GM12892 (cell line): ENCODE measurements around the gene CCDC192. TPM values are rescaled to one million over a fixed set of nuclear protein-coding genes. Genes with fewer than 3 reads are reported as not detected.
"Not testable (repeated sequence)": the region's sequence is repeated elsewhere in the genome, so short reads cannot be mapped to it uniquely, and the experiment has no call there.

Source experiments
- DNase-seq: peaks from one replicate; pipeline ENCODE4 v3.0.0; 2011; ENCODE audit not compliant: insufficient read length
- FAIRE-seq: peaks from 2 replicates; lab custom pipeline; 2011; peaks lifted over from hg19 to GRCh38; lab: Jason Lieb, UNC
- POLR2A ChIP-seq: IDR thresholded peaks from 2 replicates; pipeline ENCODE4 v1.6.1; 2011; ENCODE audit warnings: low read depth, low read length, control low read depth
- POLR2AphosphoS5 ChIP-seq: IDR thresholded peaks from 2 replicates; pipeline ENCODE4 v1.6.1; 2011; ENCODE audit warnings: low read depth, low read length, control low read depth
- TAF1 ChIP-seq: IDR thresholded peaks from 2 replicates; pipeline ENCODE4 v1.6.1; 2011; ENCODE audit warnings: low read depth, mild to moderate bottlenecking, control low read depth, low read length, borderline replicate concordance
- polyA plus RNA-seq: library from polyadenylated mRNA; unstranded; fragments of >200 nt; gene quantifications from one replicate; pipeline ENCODE4 v1.2.1, GENCODE V29; 2012; ENCODE audit warnings: missing spikeins, inconsistent platforms; ENCODE audit not compliant: missing spikeins

CCDC192 gene
- polyA plus RNA-seq: 0.47 TPM

GRCh38 chr5:127702926-127703561 is at the start of gene CCDC192:
Gene CCDC192 (plus strand): TSS chr5:127703391. CDS start chr5:127703446, 55 bp downstream.
- FAIRE-seq (no peak), DNase-seq (no peak)
- TF ChIP-seq POLR2A (no peak), TAF1 (no peak), POLR2AphosphoS5 (no peak)

DNA sequence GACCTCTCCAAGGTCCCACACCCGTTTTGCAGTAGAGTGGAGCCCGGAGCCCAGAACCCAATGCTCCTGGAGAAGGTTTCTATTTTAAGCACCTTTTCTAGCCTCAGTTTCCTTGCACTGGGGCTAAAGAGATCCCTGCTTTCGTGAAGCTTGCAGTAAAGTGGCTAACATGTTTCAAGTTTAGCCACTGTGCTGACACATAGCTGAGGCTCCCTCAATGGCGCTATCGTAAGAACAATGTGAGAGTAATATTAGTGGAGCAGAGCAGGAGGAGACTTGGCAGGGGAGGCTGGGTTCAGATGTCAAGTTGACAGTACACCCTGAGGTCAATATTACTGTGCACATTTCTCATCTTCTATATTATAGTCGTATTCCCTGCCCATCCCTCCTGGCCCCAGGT is 46.4 kb upstream of the CCDC192 start:
- DNase-seq (no peak), FAIRE-seq (no peak)
- TF ChIP-seq POLR2AphosphoS5: no peak
- no peak for TF ChIP-seq POLR2A
- no peak for TF ChIP-seq TAF1

- FAIRE-seq: no peak
- TF ChIP-seq TAF1: no peak
- TF ChIP-seq POLR2A: no peak
- no peak for TF ChIP-seq POLR2AphosphoS5
- no peak for DNase-seq
These were observed 43.0 kb upstream of the CCDC192 start for GRCh38 chr5:127660047-127660733.

DNA sequence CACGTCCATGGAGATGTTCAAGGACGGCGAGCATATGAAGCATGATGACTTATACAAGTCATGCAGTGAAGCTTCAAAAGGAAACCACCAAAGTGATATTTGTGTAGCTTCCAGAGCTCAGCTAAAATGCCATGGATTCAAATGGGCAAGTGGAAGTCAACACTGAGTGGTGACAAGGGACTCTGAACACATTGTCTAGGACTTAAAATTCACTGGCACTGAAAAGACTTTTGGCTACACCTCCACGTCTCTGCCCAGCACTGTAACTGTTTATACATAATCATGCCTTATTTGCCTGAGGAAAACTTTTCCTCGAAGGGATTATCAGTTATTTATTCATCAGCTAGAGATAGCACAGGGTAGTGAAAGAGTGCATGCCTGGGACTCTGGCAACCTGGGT is 39.1 kb upstream of the CCDC192 start:
- FAIRE-seq (no peak), DNase-seq (no peak)
- TF ChIP-seq POLR2A (no peak), POLR2AphosphoS5 (no peak), TAF1 (no peak)

GRCh38 chr5:127665641-127666040 is 37.5 kb upstream of the CCDC192 start:
- DNase-seq (no peak), FAIRE-seq (no peak)
- TF ChIP-seq TAF1: no peak
- no peak for TF ChIP-seq POLR2A
- no peak for TF ChIP-seq POLR2AphosphoS5

GRCh38 chr5:127666043-127666716 is 37.0 kb upstream of the CCDC192 start:
- no peak for DNase-seq
- no peak for TF ChIP-seq POLR2A
- TF ChIP-seq TAF1: no peak
- TF ChIP-seq POLR2AphosphoS5: no peak
- FAIRE-seq: no peak

DNA sequence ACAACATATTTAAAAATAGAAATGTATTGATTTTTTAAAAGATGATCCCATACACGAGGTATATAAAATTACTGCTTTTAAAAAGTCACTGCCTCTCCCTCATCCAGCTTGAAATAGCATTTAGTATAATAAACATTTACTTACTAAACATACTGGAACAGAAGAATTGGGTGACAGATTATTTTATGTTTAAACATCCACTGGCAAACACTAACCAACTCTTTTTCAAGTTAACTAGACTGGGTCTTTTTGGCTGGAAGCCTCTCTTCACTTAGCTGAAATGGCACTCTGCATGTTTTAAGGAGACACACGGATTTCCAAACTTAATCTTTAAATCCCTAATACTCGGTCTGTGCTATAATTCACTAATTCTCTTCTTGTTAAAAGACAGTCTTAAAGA is 35.3 kb upstream of the CCDC192 start:
- DNase-seq: no peak

GRCh38 chr5:127671218-127671617 is 32.0 kb upstream of the CCDC192 start:
- DNase-seq (no peak), FAIRE-seq (no peak)
- TF ChIP-seq POLR2A: no peak
- TF ChIP-seq TAF1: no peak
- no peak for TF ChIP-seq POLR2AphosphoS5

More for the DNA sequence above, 35.3 kb upstream of the CCDC192 start:
- FAIRE-seq: no peak
- no peak for TF ChIP-seq POLR2AphosphoS5
- no peak for TF ChIP-seq TAF1
- no peak for TF ChIP-seq POLR2A

DNA sequence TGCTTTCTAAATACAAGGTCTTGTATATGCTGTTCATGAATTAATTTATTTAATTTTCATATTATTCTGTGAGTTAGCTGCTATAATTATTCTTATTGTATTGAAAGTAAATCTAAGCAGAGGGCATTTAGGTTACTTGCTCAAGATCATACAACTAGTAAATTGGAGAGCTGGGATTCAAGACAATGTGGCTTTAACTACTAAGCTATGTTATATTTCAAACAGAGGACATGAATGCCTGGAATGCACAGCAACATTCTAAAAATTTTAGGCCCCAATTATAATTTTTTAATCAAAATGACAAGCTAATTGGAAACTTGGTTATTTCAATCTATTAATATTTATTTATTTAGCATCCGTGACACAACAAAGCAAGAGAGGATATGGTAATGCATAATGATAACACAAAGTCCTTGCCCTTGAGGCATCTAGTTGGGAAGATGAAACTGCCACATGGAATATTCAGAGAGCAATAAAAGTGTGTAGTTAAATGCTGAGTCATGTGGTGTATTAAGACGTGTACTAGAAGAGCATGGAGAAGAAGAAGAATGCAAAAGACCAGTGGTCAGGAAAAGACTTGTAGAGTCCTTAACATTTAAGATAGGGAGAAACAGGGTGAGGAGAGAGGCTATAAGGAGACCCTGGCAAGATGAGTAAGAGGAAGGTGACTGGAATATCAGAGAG is 29.9 kb upstream of the CCDC192 start:
- DNase-seq: no peak
- FAIRE-seq: no peak
- no peak for TF ChIP-seq TAF1
- TF ChIP-seq POLR2AphosphoS5: no peak
- no peak for TF ChIP-seq POLR2A

DNA sequence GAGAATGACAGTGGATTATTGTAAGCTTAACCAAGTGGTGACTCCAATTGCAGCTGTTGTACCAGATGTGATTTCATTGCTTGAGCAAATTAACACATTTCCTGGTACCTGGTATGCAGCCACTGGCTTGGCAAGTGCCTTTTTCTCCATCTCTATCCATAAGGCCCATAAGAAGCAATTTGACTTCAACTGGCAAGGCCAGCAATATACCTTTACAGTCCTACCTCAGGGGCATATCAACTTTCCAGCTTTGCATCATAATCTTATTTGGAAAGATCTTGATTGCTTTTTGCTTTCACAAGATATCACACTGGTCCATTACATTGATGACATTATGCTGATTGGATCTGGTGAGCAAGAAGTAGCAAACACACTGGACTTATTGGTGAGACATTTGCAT is 26.2 kb upstream of the CCDC192 start:
- DNase-seq, FAIRE-seq: not testable (repeated sequence)

GRCh38 chr5:127679691-127680330 is 23.4 kb upstream of the CCDC192 start:
- not testable (repeated sequence) for DNase-seq, FAIRE-seq
